8988T (cell line): ENCODE data around the gene DICER1.
"Not testable (repeated sequence)": the region's sequence is repeated elsewhere in the genome, so short reads cannot be mapped to it uniquely, and the experiment has no call there.

Source experiments
- DNase-seq: peaks from one replicate; pipeline ENCODE4 v3.0.0; 2011

Gene DICER1

GRCh38 chr14:95157327-95158189 is at the start of gene DICER1:
Gene DICER1, minus strand, starts transcription at chr14:95157529. Its CDS starts 24,071 bp downstream, at chr14:95133458.
- DNase-seq, result peak; percentile 89

GRCh38 chr14:95206534-95206933 is 49.2 kb upstream of the DICER1 start:
- no peak for DNase-seq

- no peak for DNase-seq
Observed at GRCh38 chr14:95204705-95205104, 47.4 kb upstream of the DICER1 start.

- not testable (repeated sequence) for DNase-seq
Observed at GRCh38 chr14:95201745-95202144, 44.4 kb upstream of the DICER1 start.

GRCh38 chr14:95200404-95200803 is 43.1 kb upstream of the DICER1 start:
- DNase-seq, result no peak

GRCh38 chr14:95199298-95199983 is 42.1 kb upstream of the DICER1 start:
- DNase-seq, result no peak

GRCh38 chr14:95198320-95198719 is 41.0 kb upstream of the DICER1 start:
- DNase-seq, result no peak

GRCh38 chr14:95197551-95197950 is 40.2 kb upstream of the DICER1 start:
- no peak for DNase-seq

GRCh38 chr14:95196826-95197545 is 39.7 kb upstream of the DICER1 start:
- no peak for DNase-seq

- peak; percentile 42 for DNase-seq
Observed at GRCh38 chr14:95196268-95196667, 38.9 kb upstream of the DICER1 start.

GRCh38 chr14:95195031-95195430 is 37.7 kb upstream of the DICER1 start:
- DNase-seq, result no peak

GRCh38 chr14:95193081-95193480 is 35.8 kb upstream of the DICER1 start:
- no peak for DNase-seq

GRCh38 chr14:95192311-95192710 is 35.0 kb upstream of the DICER1 start:
- DNase-seq, result no peak

- DNase-seq, result no peak
Observed at GRCh38 chr14:95191445-95192199, 34.3 kb upstream of the DICER1 start.

- no peak for DNase-seq
Observed at GRCh38 chr14:95190857-95191256, 33.5 kb upstream of the DICER1 start.

- no peak for DNase-seq
Observed at GRCh38 chr14:95190346-95190840, 33.1 kb upstream of the DICER1 start.

- DNase-seq, result no peak
Observed at GRCh38 chr14:95189367-95190132, 32.2 kb upstream of the DICER1 start.

GRCh38 chr14:95188380-95188779 is 31.1 kb upstream of the DICER1 start:
- no peak for DNase-seq

GRCh38 chr14:95185767-95186392 is 28.6 kb upstream of the DICER1 start:
- no peak for DNase-seq

- no peak for DNase-seq
Observed at GRCh38 chr14:95185033-95185766, 27.9 kb upstream of the DICER1 start.

GRCh38 chr14:95184413-95184790 is 27.1 kb upstream of the DICER1 start:
- no peak for DNase-seq
